NCI-H2107 (cell line): ENCODE results near the gene TMEM191B.
"Not testable (repeated sequence)": the region's sequence is repeated elsewhere in the genome, so short reads cannot be mapped to it uniquely, and the experiment has no call there.

ENCODE experiments used
- DNase-seq: peaks from one replicate; lab custom pipeline; 2025; lab: John Stamatoyannopoulos, UW

The TMEM191B gene

DNA sequence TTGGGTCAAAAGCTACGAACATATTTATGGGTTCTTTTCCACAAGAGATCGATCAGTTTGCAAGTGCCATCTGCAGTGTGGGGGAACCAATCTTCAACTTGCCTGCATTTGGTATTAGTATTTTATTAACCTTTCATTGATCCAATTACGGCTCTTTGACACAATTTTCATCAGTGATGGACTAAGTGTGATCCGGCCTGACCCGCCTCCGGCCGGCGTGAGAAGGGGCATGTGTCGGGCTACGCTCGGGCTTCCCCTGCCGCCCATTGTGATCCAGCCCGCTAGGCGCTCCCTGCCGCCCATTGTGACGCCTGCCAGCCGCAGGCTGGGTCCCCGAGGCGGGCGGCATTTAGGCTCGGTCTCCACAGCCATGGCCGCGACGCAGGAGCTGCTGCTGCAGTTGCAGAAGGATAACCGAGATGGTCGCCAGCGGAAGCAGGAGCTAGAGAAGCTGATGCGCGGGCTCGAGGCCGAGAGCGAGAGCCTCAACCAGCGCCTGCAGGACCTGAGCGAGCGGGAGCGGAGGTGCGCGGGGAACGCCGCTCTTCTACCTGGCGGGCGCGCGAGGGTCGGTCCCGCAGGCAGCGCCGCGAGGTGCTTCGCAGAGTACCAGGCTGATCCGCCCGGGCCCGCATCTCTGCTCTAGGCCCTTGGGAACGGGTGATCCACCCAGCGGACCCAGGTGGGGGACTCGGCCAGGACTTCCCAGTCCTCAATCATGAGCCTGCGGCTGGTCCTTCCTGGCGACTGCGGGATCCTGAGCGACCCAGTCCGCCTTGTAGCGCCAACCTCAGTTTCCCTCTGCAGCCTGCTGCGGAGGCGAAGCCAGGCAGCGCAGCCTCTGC is at the start of gene TMEM191B:
TSS of gene TMEM191B (plus strand) at position 51 of the 845 bp plus-strand sequence. CDS start at position 230, 179 bp downstream.
- DNase-seq, result not testable (repeated sequence)

DNA sequence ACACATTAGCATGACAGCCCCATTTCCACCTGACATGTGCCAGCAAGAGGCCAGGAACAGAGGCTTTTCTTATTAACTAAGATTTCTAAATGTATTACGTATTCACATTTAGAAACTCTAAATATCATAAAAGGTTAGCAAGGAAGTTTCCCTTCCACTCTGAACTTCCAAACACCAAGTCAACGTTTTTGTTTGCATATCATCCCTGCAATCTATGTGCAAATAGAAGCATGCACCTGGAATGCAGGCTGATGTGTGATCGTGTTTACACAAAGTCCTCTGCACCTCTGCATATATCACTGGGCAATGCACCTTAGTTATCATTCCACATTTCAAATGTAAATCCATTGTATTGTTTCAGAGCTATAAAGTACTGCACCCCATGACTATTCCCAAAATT is 31.4 kb upstream of the TMEM191B start:
- not testable (repeated sequence) for DNase-seq

DNA sequence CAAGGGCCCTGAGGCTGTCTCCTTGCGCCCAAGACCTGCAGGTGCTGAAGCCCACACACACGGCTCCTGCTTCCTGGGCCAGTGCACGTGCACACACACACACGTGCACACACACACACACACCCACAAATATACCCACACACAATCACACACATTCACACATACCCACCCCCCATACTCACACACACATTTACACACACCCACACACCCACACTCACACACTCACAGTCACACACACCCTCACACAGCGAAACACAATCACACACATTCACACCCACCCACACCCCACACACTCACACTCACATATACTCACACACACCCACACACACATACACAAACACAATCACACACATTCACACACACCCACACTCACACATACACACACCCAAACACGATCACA is 16.3 kb upstream of the TMEM191B start:
- DNase-seq, result not testable (repeated sequence)

DNA sequence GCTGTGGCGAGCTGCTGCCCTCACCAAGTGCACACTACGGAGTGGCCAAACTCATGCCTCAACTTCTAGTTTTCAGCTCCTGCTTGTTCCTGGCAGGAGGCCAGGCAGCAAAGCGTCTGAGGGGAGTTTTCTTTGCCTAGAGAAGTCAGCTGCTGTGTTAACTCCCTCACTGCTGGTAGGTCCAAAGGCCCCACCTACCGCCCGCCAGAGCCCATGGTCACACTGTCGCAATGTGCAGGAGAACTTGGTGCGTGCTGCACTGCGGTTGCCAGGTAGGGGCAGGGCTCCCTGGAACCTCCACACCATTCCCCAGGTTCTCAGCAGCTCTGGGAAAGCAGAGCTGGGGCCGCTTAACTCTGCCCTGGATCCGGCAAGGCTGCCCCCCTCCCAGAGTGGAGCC is 15.2 kb upstream of the TMEM191B start:
- DNase-seq, result not testable (repeated sequence)

DNA sequence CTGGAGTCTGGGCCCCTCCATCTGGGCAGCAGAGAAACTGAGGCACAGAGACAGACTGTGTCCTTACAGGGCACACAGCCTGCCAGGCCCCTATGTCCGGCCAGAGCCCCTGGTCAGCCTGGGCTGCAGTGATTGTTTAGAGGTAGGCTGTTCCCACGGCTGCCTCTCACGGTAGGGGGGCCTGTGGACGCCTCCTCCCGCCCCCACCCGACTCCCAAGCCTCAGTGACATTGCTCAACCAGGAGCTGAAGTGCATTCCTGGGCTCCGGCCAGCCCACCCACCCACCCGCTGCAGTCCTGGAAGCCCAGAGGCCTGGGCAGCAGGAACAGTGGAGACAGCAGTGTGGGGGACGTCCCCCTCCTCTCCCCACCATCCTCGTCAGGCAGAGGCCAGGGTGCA is 14.1 kb upstream of the TMEM191B start:
- not testable (repeated sequence) for DNase-seq

DNA sequence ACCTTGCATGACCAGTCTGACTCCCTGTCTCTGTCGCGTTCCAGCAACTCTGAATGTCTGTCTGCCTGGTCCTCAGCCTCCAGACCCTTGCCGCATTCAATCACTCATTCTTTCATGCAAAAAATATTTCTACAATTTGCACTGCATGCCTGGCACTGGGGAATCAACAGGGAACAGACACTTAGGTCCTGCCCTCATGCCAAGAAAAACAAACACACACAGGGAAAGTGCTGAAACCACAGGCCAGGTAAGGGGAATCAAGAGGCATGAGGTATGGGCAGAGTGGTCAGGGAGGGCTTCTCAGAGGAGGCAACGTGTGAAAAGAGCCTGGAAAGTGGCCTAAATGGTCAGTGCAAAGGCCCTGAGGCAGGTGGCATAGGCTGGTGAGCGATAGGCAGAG is 9.5 kb upstream of the TMEM191B start, which contains the start of gene GGTLC3:
TSS of gene GGTLC3 (minus strand) at position 101 of the 400 bp plus-strand sequence. CDS start 264 bp downstream, outside the sequence.
- DNase-seq, result not testable (repeated sequence)

DNA sequence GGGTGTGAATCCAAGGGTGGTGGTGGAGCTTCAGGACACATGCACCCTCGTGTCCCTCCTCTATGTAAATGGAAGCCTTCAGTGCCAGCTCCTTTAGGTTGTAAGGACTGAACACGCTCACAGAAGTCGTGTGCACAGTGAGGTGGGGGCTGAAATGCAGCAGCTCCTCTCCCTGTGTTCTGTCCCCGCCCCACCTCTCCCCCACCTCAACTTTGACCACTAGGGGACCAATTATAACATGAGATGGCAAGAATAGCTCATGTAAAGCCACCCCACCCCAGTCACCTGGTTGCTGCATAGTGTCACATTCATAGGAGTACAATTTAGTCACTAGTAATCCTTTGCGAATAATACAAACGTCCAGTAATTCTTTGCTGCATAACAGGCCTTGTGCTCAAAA is 4.8 kb upstream of the TMEM191B start:
- DNase-seq, result not testable (repeated sequence)

DNA sequence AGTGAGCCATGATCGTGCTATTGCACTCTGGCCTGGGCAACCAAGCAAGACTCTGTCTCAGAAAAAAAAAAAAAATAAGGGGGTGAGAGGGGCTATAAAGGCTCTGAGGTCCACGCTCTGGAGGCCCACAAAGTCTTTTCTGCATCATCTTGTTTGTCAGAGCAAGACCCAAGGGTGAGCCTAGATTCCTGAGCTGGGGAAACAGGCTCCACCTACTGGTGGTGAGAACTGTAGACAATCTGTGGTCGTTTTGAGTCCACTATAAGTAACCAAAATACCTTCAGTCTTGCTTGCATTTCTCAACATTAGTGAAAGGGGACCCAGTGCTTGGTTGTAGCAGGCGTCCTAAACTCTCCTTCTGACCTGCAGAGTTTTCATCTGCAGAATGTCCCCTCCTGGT is 4.3 kb upstream of the TMEM191B start:
- DNase-seq, result not testable (repeated sequence)

DNA sequence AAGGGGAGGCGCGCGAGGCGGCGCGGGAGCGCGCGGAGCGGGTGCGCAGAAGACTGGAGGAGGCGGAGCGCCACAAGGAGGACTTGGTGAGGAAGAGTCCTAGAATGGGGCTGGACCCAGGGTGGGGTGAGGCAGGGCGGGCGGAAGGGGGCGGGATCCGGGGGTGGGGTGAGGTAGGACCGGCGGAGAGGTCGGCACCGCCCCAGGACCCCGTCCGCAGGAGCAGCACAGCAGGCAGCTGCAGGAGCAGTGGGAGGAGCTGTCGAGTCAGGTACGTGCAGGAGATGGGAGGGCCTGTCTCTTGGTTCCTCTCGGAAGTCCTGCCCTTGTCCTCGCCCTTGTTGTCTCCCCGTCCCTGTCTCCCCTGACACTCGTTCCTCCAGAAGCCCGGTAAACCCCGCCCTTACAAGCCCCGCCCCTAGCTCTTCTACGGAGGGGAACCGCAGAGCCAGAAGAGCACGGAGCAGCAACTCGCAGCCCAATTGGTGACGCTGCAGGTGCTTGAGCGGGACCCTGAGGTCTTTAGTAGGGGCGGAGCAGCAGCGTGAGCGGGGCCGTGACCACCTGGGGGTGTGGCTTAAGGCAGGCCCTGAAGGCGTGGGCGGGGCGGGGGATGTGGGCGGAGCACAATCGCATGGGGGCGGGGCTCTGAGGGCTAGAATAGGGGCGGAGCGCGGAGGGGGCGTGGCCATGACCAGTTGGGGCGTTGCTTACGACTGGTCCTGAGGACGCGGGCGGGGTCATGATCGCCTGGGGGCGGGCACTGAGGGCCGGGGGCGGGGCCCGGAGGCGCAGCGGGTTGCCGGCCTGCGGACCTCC is 1.2 kb downstream of the TMEM191B start:
- not testable (repeated sequence) for DNase-seq

DNA sequence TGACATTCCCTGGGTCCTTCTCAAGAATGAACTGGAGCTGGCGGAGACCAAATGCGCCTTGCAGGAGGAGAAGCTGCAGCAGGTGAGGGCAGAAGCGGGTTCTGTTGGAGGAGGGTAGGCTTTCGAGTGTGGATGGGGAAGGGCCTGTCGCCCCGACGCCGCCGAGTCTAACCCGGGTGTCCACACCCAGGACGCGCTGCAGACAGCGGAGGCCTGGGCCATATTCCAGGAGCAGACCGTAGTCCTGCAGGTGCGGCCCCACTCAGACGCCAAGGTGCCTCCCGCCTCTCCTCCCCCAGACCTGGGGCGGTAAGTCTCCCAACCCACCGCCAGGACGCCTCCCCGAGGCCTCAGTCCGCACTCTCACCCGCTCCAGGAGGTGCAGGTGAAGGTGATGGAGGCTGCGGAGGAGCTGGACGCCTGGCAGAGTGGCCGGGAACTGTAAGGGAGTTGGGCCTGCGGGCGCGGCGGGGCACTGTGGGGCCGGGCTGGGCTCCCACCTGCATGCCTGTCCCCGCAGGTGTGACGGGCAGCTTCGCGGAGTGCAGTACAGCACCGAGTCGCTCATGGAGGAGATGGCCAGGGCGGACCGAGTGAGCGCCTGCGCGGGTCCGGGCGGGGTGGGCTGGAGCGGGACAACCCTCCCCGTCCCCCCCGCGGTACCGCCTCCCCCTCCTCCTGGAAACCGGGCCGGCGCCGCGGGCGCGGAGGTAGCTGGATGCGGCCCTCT is 2.0 kb downstream of the TMEM191B start:
- not testable (repeated sequence) for DNase-seq

DNA sequence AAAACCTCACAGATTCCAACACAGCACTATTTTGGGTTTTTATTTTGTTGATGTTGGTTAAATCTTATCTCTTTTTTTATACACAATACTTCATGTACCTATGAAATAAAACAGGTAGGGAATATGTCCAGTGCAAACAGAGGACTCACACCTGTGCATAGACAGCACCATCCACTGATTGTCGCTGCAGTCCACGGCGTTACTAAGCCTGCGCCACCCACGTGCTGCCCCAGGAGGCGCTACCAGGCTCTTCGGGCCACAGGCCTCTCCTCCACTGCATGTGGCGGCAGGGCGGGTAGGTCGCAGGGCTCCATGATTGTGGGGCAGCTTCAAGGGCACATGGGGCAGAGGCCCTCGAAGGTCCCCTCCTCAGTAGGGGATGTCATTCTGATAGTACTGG is 6.0 kb downstream of the TMEM191B start:
- not testable (repeated sequence) for DNase-seq

DNA sequence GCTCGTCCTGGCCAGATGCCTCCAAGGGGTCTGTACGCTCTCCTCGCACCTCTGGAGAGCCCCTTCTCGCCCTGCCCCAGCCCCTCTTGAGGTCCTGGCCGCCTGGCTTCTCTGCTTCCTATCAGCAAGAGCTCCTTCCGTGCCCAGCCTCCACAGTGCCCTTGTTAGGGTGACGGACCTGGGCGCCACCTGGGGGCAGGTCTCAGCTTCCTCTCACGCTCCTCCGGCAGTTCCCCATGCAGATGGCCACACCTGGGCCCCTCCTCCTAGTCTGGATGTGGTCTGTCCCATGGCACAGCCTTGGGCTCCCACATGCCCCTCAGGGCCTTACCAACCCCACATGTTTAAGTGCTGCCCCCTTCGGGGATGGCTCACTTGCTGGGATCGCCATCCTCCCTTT is 6.7 kb downstream of the TMEM191B start:
- DNase-seq, result not testable (repeated sequence)

DNA sequence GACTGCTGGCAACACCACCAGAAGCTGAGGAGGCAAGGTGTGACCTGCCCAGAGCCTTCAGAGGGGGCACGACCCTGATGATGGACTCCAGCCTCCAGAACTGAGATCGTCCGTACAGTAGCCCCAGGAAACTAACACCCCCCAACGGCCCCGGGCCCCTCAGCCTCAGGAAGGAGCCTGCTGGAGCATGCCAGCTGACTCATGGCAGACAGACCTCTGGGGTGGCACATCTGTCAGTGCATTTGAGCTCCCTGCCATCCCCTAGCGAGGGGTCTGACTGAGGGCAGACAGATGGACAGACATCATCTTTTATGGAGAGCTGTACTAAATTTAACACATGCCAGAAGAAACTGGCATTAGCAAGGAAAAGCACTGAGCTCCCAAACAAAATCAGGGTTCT is 12.4 kb downstream of the TMEM191B start:
- not testable (repeated sequence) for DNase-seq

DNA sequence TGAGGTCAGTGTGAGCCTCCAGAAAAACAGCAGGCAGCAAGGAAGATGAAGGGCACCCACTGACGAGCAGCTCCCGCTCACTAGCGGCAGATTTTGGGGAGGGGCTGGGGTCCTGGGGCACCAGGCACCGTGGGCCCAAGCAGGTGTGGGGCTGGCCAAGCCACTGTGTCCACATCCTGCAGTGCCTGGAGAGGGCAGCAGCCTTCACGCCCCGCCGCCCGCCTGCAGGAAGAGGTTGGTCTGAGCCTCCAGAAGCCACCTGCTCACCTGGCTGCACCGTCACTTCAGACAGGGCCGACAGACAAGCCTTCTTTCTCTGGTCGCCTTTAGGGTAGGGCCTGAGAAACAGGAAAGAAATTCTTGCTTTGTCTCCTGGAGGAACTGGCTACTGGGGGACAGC is 15.8 kb downstream of the TMEM191B start:
- not testable (repeated sequence) for DNase-seq

DNA sequence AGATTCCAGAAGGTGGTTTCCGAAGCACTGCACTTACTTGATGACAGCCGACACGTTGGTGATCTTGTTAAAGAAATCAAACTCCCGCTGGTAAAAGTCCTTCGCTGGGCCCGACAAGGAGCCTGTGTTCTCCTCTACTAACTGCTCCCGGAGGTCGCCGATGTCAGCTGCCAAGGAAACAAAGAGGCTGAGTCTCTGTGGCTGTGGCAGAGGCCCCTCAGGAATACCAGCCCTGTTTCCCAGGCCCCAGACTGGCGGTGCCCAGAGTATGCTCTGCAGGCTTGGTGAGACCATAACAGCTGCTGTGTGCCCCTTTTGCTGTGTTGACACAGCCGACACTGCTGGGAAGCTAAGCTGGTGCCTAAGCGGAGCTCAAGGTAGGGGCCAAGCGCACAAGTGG is 17.0 kb downstream of the TMEM191B start:
- DNase-seq, result not testable (repeated sequence)

DNA sequence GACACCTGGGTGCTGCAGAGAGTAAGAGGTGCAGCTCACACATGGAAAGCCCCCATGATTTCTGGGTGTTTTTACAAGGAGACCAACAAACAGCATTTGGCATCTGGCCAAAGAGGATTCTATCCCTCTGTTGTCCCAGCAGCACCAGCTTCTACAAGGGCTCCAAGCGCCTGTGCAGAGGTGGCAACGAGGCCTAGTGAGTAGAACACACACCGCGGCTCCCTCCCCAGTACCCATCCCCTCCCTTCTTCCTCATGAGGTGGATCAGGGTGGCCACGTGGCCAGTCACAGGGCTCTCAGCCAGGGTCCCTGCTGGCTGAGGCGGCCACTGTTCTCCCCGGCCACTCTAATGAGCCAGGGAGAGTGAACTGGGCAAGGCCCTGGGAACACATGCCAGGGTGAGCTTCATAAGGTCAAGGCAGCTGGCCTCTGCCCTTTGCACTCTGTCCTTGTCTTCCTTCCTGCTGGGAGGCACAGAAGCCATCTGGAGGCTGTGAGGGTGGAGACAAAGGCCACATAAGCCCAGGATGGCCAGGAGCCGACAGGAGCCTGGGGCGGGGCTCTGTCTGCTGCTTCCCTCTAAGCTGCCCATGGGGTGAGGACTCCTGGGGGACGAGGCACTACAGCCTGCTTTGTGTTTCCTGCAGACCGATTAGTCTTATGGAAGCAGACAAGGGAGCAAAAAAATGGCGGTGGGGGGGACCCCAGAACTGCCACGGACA is 22.0 kb downstream of the TMEM191B start:
- DNase-seq, result not testable (repeated sequence)

DNA sequence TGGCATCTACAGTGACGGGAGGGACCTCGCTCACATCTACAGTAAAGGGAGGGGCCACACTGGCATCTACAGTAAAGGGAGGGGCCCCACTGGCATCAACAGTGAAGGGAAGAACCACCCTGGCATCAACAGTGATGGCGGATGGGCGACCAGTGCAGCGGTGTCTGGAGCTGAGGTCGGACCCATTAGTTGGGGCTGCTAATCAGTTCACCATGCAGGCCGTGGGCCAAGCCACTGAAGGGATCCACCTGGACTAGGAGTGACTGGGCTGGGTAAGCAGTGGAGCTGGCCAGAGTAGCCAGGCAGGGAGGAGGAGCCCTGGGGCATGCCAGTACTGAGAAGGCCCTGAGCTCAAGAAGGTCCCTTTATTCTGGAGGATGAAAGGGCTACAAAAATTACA is 23.4 kb downstream of the TMEM191B start:
- not testable (repeated sequence) for DNase-seq

DNA sequence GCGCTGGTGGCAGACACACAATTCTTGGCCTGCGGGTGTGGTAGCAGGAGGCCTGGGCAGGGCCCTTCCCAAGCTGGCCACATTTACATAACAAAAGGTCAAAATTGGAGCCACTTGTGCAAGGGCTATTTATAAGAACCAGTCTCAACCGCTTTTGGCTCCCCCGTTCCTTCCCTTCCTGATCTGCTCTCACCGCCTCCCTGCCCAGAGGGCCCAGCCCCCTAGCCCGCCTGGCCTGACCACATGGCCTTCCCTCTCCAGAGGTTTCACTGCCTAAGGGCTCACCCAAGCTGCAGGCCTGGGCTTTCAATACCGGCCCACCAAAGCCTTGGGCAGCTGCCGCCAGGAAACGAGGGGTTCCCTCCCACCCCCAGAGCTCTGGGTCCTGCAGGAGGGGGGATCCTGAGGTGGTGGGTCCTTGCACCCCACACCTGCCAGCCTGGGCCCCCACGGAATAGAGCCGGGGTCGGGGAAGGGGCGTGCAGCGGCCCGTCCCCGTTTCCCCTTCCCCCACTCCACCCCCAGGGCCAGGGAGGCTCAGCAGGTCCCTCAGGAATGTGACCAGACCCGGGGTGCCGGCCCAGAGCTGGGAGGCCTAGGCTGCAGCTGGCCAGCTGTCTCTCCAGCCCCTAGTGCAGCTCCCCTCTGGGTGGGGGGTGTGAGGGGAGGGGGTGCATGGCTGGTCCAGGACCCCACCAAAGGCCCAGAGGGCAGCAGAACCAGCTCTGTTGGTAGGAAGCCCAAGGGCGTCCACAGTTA is 25.4 kb downstream of the TMEM191B start:
- DNase-seq, result not testable (repeated sequence)

DNA sequence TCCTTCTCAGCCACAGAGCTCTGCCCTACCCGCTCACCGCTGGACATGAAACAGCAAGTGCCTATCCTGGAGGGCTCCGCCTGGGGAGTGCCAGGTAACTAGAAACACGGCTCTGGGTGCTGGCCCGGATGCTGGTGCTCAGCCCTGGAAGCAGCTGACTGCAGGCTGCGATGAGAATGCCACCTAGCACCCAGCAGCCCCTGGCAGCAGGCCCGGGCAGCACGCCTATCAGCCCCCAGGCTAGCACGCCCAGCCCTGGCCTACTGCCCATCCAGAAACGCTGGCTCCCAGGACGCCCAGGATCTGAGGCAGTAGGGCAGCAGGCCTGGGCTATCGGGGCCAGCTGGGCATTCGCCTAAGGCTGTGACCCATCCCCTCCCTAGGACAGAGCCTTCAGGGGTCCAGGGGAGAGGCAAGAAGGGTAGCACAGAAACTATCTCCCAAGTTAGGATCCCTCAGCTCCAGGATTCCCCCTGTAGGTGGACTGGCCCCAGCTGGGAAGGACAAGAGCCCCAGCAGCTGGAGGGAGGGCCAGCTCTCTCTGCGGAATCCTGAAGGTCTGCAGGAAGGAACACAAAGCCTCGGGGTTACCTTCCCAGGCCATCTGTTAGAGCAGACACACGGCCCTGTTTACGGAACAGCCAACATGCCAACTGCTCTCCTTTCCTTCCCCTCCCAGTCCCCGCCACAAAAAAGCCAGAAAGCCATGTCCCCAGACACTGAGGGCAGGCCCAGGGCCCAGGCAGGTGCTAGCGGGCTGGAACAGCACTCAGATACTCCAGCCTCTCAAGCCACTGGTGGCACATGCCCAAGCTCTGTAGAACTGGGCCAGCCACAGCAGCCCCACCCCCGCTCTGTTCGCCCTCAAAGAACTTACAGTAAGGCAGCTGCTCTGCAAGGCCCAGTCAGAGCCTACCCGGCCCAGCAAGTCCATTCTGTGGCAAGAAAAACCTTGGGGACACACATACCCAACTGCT is 27.0 kb downstream of the TMEM191B start:
- not testable (repeated sequence) for DNase-seq
